ENCODE results near the gene PIRT. TPM values are rescaled to one million over a fixed set of nuclear protein-coding genes. Genes with fewer than 3 reads are reported as not detected.
A peak's percentile ranks its signal among the peaks of the same experiment; 100 is the strongest.
"Not testable (repeated sequence)": the region's sequence is repeated elsewhere in the genome, so short reads cannot be mapped to it uniquely, and the experiment has no call there.

Gene PIRT
- total and polyA plus RNA-seq, 10 donors, result 0.02 TPM; not detected in 9

GRCh38 chr17:10859051-10859450 lies 21.2 kb upstream of the PIRT start:
- H3K27ac ChIP-seq, result no peak overlapping the region
- no peaks in the 10 kb centered on the region for H3K27me3 ChIP-seq (replicated peaks in 1 of 7)
- no peaks in the 10 kb centered on the region for H3K36me3 ChIP-seq
- no peak overlapping the region for H3K4me3 ChIP-seq
- peaks cover 0 to 12% (median 0%) of the 10 kb centered on the region in 8 donors for H3K9me3 ChIP-seq
- TF ChIP-seq POLR2A (IDR thresholded peaks at IDR 0.05) (no peak), CTCF (IDR thresholded peaks at IDR 0.05 in 8 of 11, conservative IDR thresholded peaks at IDR 0.05 in 3 of 11) (no peak), POLR2AphosphoS5 (IDR thresholded peaks at IDR 0.05) (no peak)
- WGBS, 5 donors, result 84 to 96% (median 89%) methylated on average over 3 of the region's 3 CpGs
- DNase-seq, result no peak
- H3K4me1 ChIP-seq, result no peaks in the 10 kb centered on the region
- intact Hi-C loops (cut with DNase I; ENCODE audit: low total_unique reads), result no loop called here

GRCh38 chr17:10857976-10858375 lies 20.1 kb upstream of the PIRT start:
- TF ChIP-seq POLR2AphosphoS5 (IDR thresholded peaks at IDR 0.05) (no peak), POLR2A (IDR thresholded peaks at IDR 0.05) (no peak)
- no peaks in the 10 kb centered on the region for H3K27me3 ChIP-seq (replicated peaks in 1 of 7)
- intact Hi-C loops (cut with DNase I; ENCODE audit: low total_unique reads), result no loop called here
- WGBS, 5 donors, result 26 to 42% (median 31%) methylated on average over 4 of the region's 4 CpGs
- no peaks in the 10 kb centered on the region for H3K36me3 ChIP-seq
- no peak overlapping the region for H3K27ac ChIP-seq
- H3K4me3 ChIP-seq, result no peak overlapping the region
- no peak for DNase-seq
- H3K9me3 ChIP-seq, result peaks cover 0 to 12% (median 0%) of the 10 kb centered on the region in 8 donors
- H3K4me1 ChIP-seq, result no peaks in the 10 kb centered on the region

GRCh38 chr17:10846636-10847035 lies 8.7 kb upstream of the PIRT start:
- H3K9me3 ChIP-seq; H3K4me3 ChIP-seq; intact Hi-C loops (cut with DNase I; ENCODE audit: low total_unique reads); H3K36me3 ChIP-seq; DNase-seq; H3K27ac ChIP-seq: not testable (repeated sequence)
- H3K4me1 ChIP-seq, result peaks cover 6 to 17% (median 10%) of the 10 kb centered on the region in 6 donors
- H3K27me3 ChIP-seq (replicated peaks in 1 of 7), result peaks cover 0 to 20% (median 0%) of the 10 kb centered on the region in 7 donors
- 79 to 98% (median 93%) methylated on average over 6 of the region's 6 CpGs for WGBS, 5 donors

GRCh38 chr17:10845388-10845751 lies 7.5 kb upstream of the PIRT start:
- Histone ChIP-seq H3K9me3 (no peaks in the 10 kb centered on the region), H3K36me3 (no peaks in the 10 kb centered on the region), H3K27ac (no peak overlapping the region), H3K4me3 (peak overlapping the region in 5 of 8 donors; percentile 32 to 62 (median 37)), H3K4me1 (peaks cover 6 to 17% (median 10%) of the 10 kb centered on the region in 6 donors), H3K27me3 (replicated peaks in 1 of 7) (peaks cover 0 to 20% (median 0%) of the 10 kb centered on the region in 7 donors)
- TF ChIP-seq CTCF (IDR thresholded peaks at IDR 0.05 in 8 of 11, conservative IDR thresholded peaks at IDR 0.05 in 3 of 11) (peak in 3 of 11 experiments; percentile 0 to 52 (median 20)), POLR2A (IDR thresholded peaks at IDR 0.05) (no peak), POLR2AphosphoS5 (IDR thresholded peaks at IDR 0.05) (no peak)
- intact Hi-C loops (cut with DNase I; ENCODE audit: low total_unique reads), result loop anchor here (2.0 kb wide), 1 partner anchor 109 kb away; no protein-coding TSS in a partner anchor
- DNase-seq, result no peak
- 15 to 17% (median 17%) methylated on average over 6 of the region's 6 CpGs for WGBS, 5 donors

- Histone ChIP-seq H3K4me1 (peaks cover 6 to 17% (median 10%) of the 10 kb centered on the region in 6 donors), H3K27me3 (replicated peaks in 1 of 7) (peaks cover 0 to 20% (median 0%) of the 10 kb centered on the region in 7 donors), H3K4me3 (peak overlapping the region; percentile 12 to 62 (median 35)), H3K27ac (no peak overlapping the region), H3K36me3 (no peaks in the 10 kb centered on the region), H3K9me3 (no peaks in the 10 kb centered on the region)
- WGBS, 5 donors, result 6 to 9% (median 8%) methylated on average over 27 to 28 of the region's 28 CpGs
- intact Hi-C loops (cut with DNase I; ENCODE audit: low total_unique reads), result loop anchor here (1.0 to 2.0 kb wide), 2 partner anchors 108 to 199 kb away; no protein-coding TSS in a partner anchor
- peak; percentile 90 for DNase-seq
- TF ChIP-seq POLR2A (IDR thresholded peaks at IDR 0.05) (no peak), POLR2AphosphoS5 (IDR thresholded peaks at IDR 0.05) (peak in 1 of 3 donors; percentile 44), CTCF (IDR thresholded peaks at IDR 0.05 in 8 of 11, conservative IDR thresholded peaks at IDR 0.05 in 3 of 11) (peak; percentile 85 to 94 (median 90))
Measured at GRCh38 chr17:10844621-10845387, 6.9 kb upstream of the PIRT start.

All from spleen (tissue), 11 donors.